Colonic mucosa (tissue), 4 donors: ENCODE results near the gene GRIN2A. TPM values are rescaled to one million over a fixed set of nuclear protein-coding genes. Genes with fewer than 3 reads are reported as not detected.
A peak's percentile ranks its signal among the peaks of the same experiment; 100 is the strongest.

ENCODE experiments used
- DNase-seq: peaks from one replicate; pipeline ENCODE4 v3.0.0-alpha.2; 2020
- H3K27ac ChIP-seq: fragments of 200-600 bp; one replicate; pipeline ENCODE4 v1.8.0; 2021
- H3K27me3 ChIP-seq: fragments of 200-600 bp; one replicate; pipeline ENCODE4 v1.8.0; 2021
- H3K36me3 ChIP-seq: fragments of 200-600 bp; one replicate; pipeline ENCODE4 v1.8.0; 2021
- H3K4me1 ChIP-seq: fragments of 200-600 bp; one replicate; pipeline ENCODE4 v1.8.0; 2021; ENCODE audit warnings: mild to moderate bottlenecking
- H3K4me3 ChIP-seq: fragments of 200-600 bp; one replicate; pipeline ENCODE4 v1.8.0; 2021
- H3K9ac ChIP-seq, 2 donors: one replicate each; pipeline ENCODE4 v1.7.0; 2013; ENCODE audit warnings: control low read depth in 2 of 2, low read depth in 2 of 2, low read length in 2 of 2
- H3K9me3 ChIP-seq: fragments of 200-600 bp; one replicate; pipeline ENCODE4 v1.8.0; 2021
- CTCF ChIP-seq: fragments of 200-600 bp; IDR thresholded peaks from one replicate; pipeline ENCODE4 v1.8.0; 2022; ENCODE audit warnings: antibody characterized with exemption, mild to moderate bottlenecking
- intact Hi-C: fragments of 100-400 bp; cut with DNase I; formaldehyde crosslinking; loops from one replicate; pipeline ENCODE4 v1.14.1; 2022
- total RNA-seq, 2 donors: library from RNA; stranded (reverse); fragmentation: NEBNext Ultra II Directional in 1 of 2; extraction: Animal tissue kit (Norgen Biotek cat#: 25700) in 1 of 2; gene quantifications; one replicate each; pipeline ENCODE4 v1.2.1, GENCODE V29; 2021
- donor health status: healthy.
- donor health status: DM: no; HTN: no; CAD: no.
- donor health status: DM: no; HTN: no; CAD: no.

GRIN2A gene
- total RNA-seq, 2 donors from 2014 or later: 0.15 to 0.40 TPM

DNA sequence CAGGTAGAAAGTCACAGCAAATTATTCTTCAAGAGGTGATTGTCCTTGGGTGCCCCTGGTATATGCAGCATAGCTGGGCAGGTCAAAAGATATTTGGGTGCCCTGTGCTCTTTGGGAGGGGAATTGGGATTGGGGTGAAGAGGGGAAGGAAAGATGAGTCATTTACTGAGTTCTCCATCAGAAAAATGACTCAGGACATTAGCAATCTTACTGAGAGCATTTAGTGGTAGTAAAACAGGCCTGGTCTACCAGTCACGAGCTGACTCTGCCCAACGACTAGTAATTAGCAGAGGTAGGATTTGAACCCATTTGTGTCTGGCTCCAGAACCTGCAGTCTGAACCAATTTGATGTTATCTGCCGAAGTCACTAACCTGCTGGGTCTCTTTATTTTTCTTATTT, 6.0 kb upstream of the GRIN2A start:
- Histone ChIP-seq H3K36me3 (no peaks in the 10 kb centered on the region), H3K27me3 (no peaks in the 10 kb centered on the region), H3K4me1 (no peaks in the 10 kb centered on the region), H3K9me3 (no peaks in the 10 kb centered on the region), H3K4me3 (no peak overlapping the region), H3K27ac (no peak overlapping the region), H3K9ac (no peak overlapping the region)
- no peak for DNase-seq
- TF ChIP-seq CTCF: no peak
- intact Hi-C loops: loop anchor here (10.0 kb wide), 2 partner anchors 543 to 933 kb away; no protein-coding TSS in a partner anchor

DNA sequence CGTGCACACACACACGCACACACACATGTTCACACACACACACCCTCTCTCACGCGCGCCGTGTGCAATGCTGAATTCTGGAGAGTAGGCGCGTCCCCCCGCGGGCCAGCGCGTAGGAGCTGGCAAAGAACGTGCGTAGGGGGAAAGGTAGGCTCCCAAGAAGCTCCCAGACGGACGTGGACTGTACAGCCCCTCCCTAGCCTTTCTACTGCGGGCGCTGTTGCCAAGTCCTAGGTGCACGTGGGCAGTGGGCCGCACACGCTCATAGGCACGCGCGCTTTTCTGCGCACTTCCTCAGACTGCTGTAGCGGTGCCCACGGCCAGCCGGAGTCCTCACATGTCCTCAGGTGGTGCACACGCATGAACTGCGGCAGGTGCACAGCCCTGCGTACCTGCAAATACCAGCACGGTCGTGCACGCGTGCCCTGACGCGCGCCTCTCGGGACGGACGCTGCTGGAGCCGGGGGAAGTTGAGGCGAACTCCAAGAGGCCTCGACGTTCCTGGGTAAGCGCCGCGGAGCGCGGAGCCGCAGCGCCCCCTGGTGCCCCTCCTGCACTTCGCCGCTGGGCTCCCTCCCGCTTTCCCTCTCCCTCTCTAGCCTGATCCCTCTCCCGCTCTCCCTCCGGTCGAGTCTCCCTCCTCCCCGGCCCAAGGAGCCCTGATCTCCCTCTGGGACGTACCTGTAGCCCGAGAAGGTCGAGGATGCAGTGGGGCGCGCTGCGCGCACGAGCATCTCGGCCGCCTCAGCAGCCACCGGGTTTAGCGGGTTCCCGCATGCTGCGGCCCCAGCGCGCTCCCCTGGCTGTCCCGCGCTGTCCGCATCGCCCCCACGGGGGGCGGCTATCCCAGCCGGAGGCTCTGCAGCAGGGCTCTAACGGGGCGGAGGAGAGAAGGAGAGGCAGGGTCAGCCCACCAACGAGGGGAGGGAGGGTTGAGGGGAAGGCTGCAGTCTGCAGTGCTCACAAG, 749 bp downstream of the GRIN2A start:
- no peak overlapping the region for H3K27ac ChIP-seq
- intact Hi-C loops: loop anchor here (5.0 to 10.0 kb wide), 3 partner anchors 537 to 1024 kb away; no protein-coding TSS in a partner anchor
- H3K9ac ChIP-seq: no peak overlapping the region

DNA sequence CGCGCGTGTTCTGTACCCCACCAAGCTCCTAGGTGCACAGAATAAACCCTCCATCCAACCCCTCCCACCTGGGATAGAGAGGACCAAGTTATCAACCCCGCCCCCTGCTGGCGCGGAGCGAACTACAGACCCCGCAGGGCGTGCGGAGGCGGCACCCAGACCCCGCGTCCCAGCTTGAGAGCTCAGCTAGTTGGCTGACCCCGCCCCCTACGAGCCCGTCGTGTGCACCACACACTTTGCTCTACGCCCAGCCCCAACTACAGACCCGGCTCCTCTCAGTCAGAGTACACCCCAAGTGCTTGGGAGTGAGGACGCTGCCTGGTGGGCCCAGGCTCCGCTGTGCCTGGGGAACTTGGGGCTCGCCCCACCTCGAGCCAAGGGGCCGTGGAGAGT, 1.5 kb downstream of the GRIN2A start:
- Histone ChIP-seq H3K9me3 (no peaks in the 10 kb centered on the region), H3K36me3 (no peaks in the 10 kb centered on the region), H3K4me1 (peaks cover 8% of the 10 kb centered on the region), H3K27me3 (peaks cover 23% of the 10 kb centered on the region), H3K4me3 (no peak overlapping the region), H3K9ac (peak overlapping the region in 1 of 2 donors; percentile 12), H3K27ac (no peak overlapping the region)
- intact Hi-C loops: loop anchor here (5.0 to 10.0 kb wide), 3 partner anchors 536 to 1023 kb away; no protein-coding TSS in a partner anchor
- no peak for TF ChIP-seq CTCF
- peak; percentile 20 for DNase-seq

More for the DNA sequence above, 749 bp downstream of the GRIN2A start:
- Histone ChIP-seq H3K36me3 (no peaks in the 10 kb centered on the region), H3K27me3 (peaks cover 23% of the 10 kb centered on the region), H3K4me3 (no peak overlapping the region), H3K4me1 (peaks cover 8% of the 10 kb centered on the region), H3K9me3 (no peaks in the 10 kb centered on the region)
- peak; percentile 27 for DNase-seq
- peak; percentile 82 for TF ChIP-seq CTCF

DNA sequence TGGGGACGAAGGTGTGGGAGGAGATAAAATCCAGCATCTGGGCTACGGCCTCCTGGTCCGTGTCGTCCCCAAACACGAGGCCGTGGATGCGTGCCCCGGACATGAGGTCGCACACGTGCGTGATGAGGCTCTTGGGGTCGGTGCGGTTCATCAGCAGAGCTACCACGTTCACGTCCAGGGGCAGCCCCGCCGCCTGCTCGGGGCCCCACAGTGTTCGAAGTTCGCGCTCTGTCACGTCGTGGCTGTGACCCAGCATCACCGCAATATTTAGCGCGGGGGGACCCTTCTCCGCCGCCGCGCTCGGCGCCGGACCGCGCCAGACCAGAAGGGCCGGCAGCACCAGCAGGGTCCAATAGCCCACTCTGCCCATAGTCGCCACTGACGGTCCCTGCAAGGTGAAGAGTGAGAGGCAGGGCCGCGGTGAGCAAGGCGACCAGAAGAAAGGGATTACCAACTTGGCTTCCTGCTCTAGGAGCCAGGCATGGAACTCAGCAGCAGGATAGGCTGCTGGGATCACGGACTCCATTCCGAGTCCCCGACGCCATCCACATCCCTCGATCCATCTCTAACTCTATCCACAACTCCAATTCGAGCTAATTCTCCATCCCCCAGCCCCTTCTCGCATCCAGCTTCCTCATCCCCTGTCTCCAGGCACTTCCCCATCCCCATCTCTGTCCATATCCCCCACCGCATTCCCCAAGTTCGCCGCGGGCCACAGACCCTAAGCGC, 2.0 kb downstream of the GRIN2A start:
- no peak for TF ChIP-seq CTCF
- no peak overlapping the region for H3K27ac ChIP-seq
- DNase-seq: no peak
- H3K4me3 ChIP-seq: no peak overlapping the region
- peaks cover 8% of the 10 kb centered on the region for H3K4me1 ChIP-seq
- H3K9me3 ChIP-seq: no peaks in the 10 kb centered on the region
- H3K9ac ChIP-seq: peak overlapping the region in 1 of 2 donors; percentile 12
- peaks cover 23% of the 10 kb centered on the region for H3K27me3 ChIP-seq
- intact Hi-C loops: loop anchor here (5.0 to 10.0 kb wide), 3 partner anchors 535 to 1023 kb away; no protein-coding TSS in a partner anchor
- H3K36me3 ChIP-seq: no peaks in the 10 kb centered on the region

GRCh38 chr16:10178526-10178925, 3.7 kb downstream of the GRIN2A start:
- no peak for DNase-seq
- intact Hi-C loops: no loop called here
- no peak overlapping the region for H3K9ac ChIP-seq
- H3K4me1 ChIP-seq: peaks cover 8% of the 10 kb centered on the region
- H3K27me3 ChIP-seq: peaks cover 23% of the 10 kb centered on the region
- H3K27ac ChIP-seq: no peak overlapping the region
- H3K4me3 ChIP-seq: no peak overlapping the region
- TF ChIP-seq CTCF: no peak
- H3K9me3 ChIP-seq: no peaks in the 10 kb centered on the region
- no peaks in the 10 kb centered on the region for H3K36me3 ChIP-seq
